NCI-H1417 (cell line): ENCODE data around the gene BACH1.
A peak's percentile ranks its signal among the peaks of the same experiment; 100 is the strongest.

ENCODE experiments used
- DNase-seq, 3 experiments: peaks; one replicate each; lab custom pipeline; 2025; lab: John Stamatoyannopoulos, UW

BACH1 gene

GRCh38 chr21:29379517-29380054 is 80.9 kb downstream of the BACH1 start:
- no peak for DNase-seq

GRCh38 chr21:29382030-29382654 is 83.4 kb downstream of the BACH1 start:
- DNase-seq, result no peak

- peak in 2 of 3 experiments; percentile 15 to 45 for DNase-seq
Observed at GRCh38 chr21:29384683-29385359, 86.1 kb downstream of the BACH1 start.

GRCh38 chr21:29385934-29386520 is 87.3 kb downstream of the BACH1 start:
- peak in 1 of 3 experiments; percentile 6 for DNase-seq

GRCh38 chr21:29386803-29387202 is 88.1 kb downstream of the BACH1 start:
- DNase-seq, result peak in 2 of 3 experiments; percentile 23 to 67

- no peak for DNase-seq
Observed at GRCh38 chr21:29387598-29387997, 88.9 kb downstream of the BACH1 start.

GRCh38 chr21:29389136-29389535 is 90.4 kb downstream of the BACH1 start:
- DNase-seq, result no peak

GRCh38 chr21:29390778-29391177 is 92.1 kb downstream of the BACH1 start:
- no peak for DNase-seq

GRCh38 chr21:29394051-29394450 is 95.3 kb downstream of the BACH1 start:
- DNase-seq, result no peak
